ENCODE data around the gene LGI4.

Gene LGI4

GRCh38 chr19:35134601-35135242, at the start of gene LGI4:
Gene LGI4 (minus strand): TSS chr19:35135059. CDS start chr19:35134680, 379 bp downstream.
- H3K27ac ChIP-seq (ENCODE audit: low read depth, low read length) = no peak within 1 kb of the TSS

GRCh38 chr19:35184267-35184666, 49.4 kb upstream of the LGI4 start:
- TF ChIP-seq EZH2phosphoT487 (IDR thresholded peaks at IDR 0.05; ENCODE audit: borderline replicate concordance, low read length) = no peak
- TF ChIP-seq, protein P1, sequence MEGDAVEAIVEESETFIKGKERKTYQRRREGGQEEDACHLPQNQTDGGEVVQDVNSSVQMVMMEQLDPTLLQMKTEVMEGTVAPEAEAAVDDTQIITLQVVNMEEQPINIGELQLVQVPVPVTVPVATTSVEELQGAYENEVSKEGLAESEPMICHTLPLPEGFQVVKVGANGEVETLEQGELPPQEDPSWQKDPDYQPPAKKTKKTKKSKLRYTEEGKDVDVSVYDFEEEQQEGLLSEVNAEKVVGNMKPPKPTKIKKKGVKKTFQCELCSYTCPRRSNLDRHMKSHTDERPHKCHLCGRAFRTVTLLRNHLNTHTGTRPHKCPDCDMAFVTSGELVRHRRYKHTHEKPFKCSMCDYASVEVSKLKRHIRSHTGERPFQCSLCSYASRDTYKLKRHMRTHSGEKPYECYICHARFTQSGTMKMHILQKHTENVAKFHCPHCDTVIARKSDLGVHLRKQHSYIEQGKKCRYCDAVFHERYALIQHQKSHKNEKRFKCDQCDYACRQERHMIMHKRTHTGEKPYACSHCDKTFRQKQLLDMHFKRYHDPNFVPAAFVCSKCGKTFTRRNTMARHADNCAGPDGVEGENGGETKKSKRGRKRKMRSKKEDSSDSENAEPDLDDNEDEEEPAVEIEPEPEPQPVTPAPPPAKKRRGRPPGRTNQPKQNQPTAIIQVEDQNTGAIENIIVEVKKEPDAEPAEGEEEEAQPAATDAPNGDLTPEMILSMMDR (IDR thresholded peaks at IDR 0.05; ENCODE audit: low read depth, low read length, poor library complexity, severe bottlenecking) = no peak
- Histone ChIP-seq H3K79me2 (ENCODE audit: control insufficient read depth, low read length) (no peaks in the 10 kb centered on the region), H3F3A (ENCODE audit: control insufficient read depth, insufficient read depth) (no peaks in the 10 kb centered on the region), H3K4me2 (ENCODE audit: low read length) (no peak overlapping the region), H3K4me3 (ENCODE audit: low read length) (no peak overlapping the region), H3K27me3 (ENCODE audit: control insufficient read depth, low read length) (peaks cover 6% of the 10 kb centered on the region; the same call in 1 of the 2 replicates), H3K36me3 (ENCODE audit: control insufficient read depth, low read length) (no peaks in the 10 kb centered on the region), H3K9me2 (replicated peaks; ENCODE audit: control insufficient read depth, low read length) (no peaks in the 10 kb centered on the region), H3K4me1 (ENCODE audit: control insufficient read depth, low read length) (no peaks in the 10 kb centered on the region), H3K9me3 (ENCODE audit: control insufficient read depth, insufficient read depth, low read length) (no peaks in the 10 kb centered on the region), H3K27ac (ENCODE audit: low read depth, low read length) (no peak overlapping the region), H4K20me1 (ENCODE audit: control insufficient read depth, insufficient read depth, low read depth, low read length) (no peaks in the 10 kb centered on the region)

More at GRCh38 chr19:35134601-35135242, at the start of gene LGI4:
- no peaks in the 10 kb centered on the region for H3K9me2 ChIP-seq (replicated peaks; ENCODE audit: control insufficient read depth, low read length)
- H3K36me3 ChIP-seq (ENCODE audit: control insufficient read depth, low read length) = no peaks in the 10 kb centered on the region
- peaks cover 14% of the 10 kb centered on the region for H3K27me3 ChIP-seq (ENCODE audit: control insufficient read depth, low read length)
- H3K79me2 ChIP-seq (ENCODE audit: control insufficient read depth, low read length) = no peaks in the 10 kb centered on the region
- peaks cover 5% of the 10 kb centered on the region; the same call in 1 of the 2 replicates for H3K4me1 ChIP-seq (ENCODE audit: control insufficient read depth, low read length)
- no peaks in the 10 kb centered on the region for H3F3A ChIP-seq (ENCODE audit: control insufficient read depth, insufficient read depth)
- TF ChIP-seq EZH2phosphoT487 (IDR thresholded peaks at IDR 0.05; ENCODE audit: borderline replicate concordance, low read length) = no peak
- H3K4me3 ChIP-seq (ENCODE audit: low read length) = no peak within 1 kb of the TSS
- no peaks in the 10 kb centered on the region for H4K20me1 ChIP-seq (ENCODE audit: control insufficient read depth, insufficient read depth, low read depth, low read length)
- no peak within 1 kb of the TSS for H3K4me2 ChIP-seq (ENCODE audit: low read length)
- no peaks in the 10 kb centered on the region for H3K9me3 ChIP-seq (ENCODE audit: control insufficient read depth, insufficient read depth, low read length)

DNA sequence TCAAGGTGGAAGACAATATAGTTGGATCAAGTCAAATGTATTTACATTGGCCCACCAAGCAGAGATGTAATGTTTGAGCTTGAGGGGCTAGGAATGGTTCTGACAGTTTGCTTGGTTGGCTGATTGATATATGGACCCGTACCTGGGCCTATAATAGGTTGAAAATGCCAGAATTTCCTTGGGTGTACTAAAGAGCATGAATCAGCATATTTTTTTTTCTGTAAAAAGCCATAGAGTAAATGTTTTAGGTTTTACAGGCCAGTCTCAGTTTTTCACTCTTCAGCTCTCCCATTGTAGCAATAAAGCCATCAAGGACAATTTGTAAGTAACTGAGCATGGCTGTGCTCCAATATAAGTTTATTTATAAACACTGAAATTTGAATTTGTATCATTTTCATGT, 46.5 kb upstream of the LGI4 start:
- H3K79me2 ChIP-seq (ENCODE audit: control insufficient read depth, low read length) = no peaks in the 10 kb centered on the region

DNA sequence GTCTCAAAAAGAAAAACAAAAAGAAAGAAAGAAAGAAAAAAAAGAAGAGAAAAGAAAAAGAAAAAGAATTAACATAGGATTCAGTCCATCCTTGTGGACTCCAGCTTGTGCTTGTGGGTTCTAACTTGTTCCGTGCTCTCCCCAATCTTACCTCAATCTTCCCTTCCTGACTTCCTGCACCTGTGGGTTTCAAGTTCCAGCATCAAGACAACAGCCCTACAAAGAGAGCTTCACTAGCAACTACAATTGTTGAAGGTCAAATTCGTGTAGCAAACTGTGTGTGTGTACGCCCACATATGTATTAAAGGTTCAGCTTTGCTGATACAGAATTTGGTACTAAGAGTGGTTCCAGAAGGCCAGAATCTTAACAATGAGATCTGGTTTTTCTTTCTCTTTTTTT, 45.0 kb upstream of the LGI4 start:
- H3K36me3 ChIP-seq (ENCODE audit: control insufficient read depth, low read length) = no peaks in the 10 kb centered on the region
- no peak overlapping the region for H3K27ac ChIP-seq (ENCODE audit: low read depth, low read length)
- H3K27me3 ChIP-seq (ENCODE audit: control insufficient read depth, low read length) = peaks cover 2% of the 10 kb centered on the region; the same call in 1 of the 2 replicates
- TF ChIP-seq, protein P1 (IDR thresholded peaks at IDR 0.05; ENCODE audit: low read depth, low read length, poor library complexity, severe bottlenecking) = no peak
- no peak for TF ChIP-seq EZH2phosphoT487 (IDR thresholded peaks at IDR 0.05; ENCODE audit: borderline replicate concordance, low read length)
- H3K4me1 ChIP-seq (ENCODE audit: control insufficient read depth, low read length) = no peaks in the 10 kb centered on the region
- H3K79me2 ChIP-seq (ENCODE audit: control insufficient read depth, low read length) = no peaks in the 10 kb centered on the region
- no peak overlapping the region for H3K4me2 ChIP-seq (ENCODE audit: low read length)
- H3K4me3 ChIP-seq (ENCODE audit: low read length) = no peak overlapping the region
- H4K20me1 ChIP-seq (ENCODE audit: control insufficient read depth, insufficient read depth, low read depth, low read length) = no peaks in the 10 kb centered on the region
- peaks cover 9% of the 10 kb centered on the region for H3K9me3 ChIP-seq (ENCODE audit: control insufficient read depth, insufficient read depth, low read length)
- no peaks in the 10 kb centered on the region for H3K9me2 ChIP-seq (replicated peaks; ENCODE audit: control insufficient read depth, low read length)
- no peaks in the 10 kb centered on the region for H3F3A ChIP-seq (ENCODE audit: control insufficient read depth, insufficient read depth)

More for the DNA sequence above, 46.5 kb upstream of the LGI4 start:
- no peaks in the 10 kb centered on the region for H3K4me1 ChIP-seq (ENCODE audit: control insufficient read depth, low read length)
- no peak overlapping the region for H3K4me3 ChIP-seq (ENCODE audit: low read length)
- H3K9me2 ChIP-seq (replicated peaks; ENCODE audit: control insufficient read depth, low read length) = no peaks in the 10 kb centered on the region
- peaks cover 6% of the 10 kb centered on the region; the same call in 1 of the 2 replicates for H3K27me3 ChIP-seq (ENCODE audit: control insufficient read depth, low read length)
- H3K9me3 ChIP-seq (ENCODE audit: control insufficient read depth, insufficient read depth, low read length) = peaks cover 9% of the 10 kb centered on the region
- no peaks in the 10 kb centered on the region for H4K20me1 ChIP-seq (ENCODE audit: control insufficient read depth, insufficient read depth, low read depth, low read length)
- no peaks in the 10 kb centered on the region for H3K36me3 ChIP-seq (ENCODE audit: control insufficient read depth, low read length)
- no peak overlapping the region for H3K27ac ChIP-seq (ENCODE audit: low read depth, low read length)
- no peaks in the 10 kb centered on the region for H3F3A ChIP-seq (ENCODE audit: control insufficient read depth, insufficient read depth)
- no peak overlapping the region for H3K4me2 ChIP-seq (ENCODE audit: low read length)
- TF ChIP-seq, protein P1 (IDR thresholded peaks at IDR 0.05; ENCODE audit: low read depth, low read length, poor library complexity, severe bottlenecking) = no peak
- no peak for TF ChIP-seq EZH2phosphoT487 (IDR thresholded peaks at IDR 0.05; ENCODE audit: borderline replicate concordance, low read length)

Measured in DOHH2 (cell line).